Measurements from ENCODE around the gene LCE1B.

Gene LCE1B, protein sequence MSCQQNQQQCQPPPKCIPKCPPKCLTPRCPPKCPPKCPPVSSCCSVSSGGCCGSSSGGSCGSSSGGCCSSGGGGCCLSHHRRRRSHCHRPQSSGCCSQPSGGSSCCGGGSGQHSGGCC

DNA sequence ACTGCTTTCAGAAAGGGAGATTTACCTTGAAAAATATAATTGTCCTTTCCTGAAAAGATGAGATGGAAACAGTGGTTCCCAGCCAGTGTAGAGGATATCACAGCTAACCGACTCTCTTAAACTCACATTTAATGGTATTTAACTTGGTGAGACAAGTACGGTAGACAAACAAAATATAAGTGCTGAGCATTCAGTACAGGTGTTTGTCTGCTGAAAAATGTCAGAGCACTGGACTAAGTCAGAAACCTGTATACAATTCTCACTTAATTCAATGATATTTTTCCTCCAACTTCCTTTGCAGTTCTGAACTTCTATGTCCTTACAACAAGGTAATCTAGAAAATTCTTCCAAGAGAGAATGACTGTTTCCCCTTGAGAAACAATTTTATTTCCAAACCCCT, at the start of gene LCE1B:
TSS of gene LCE1B (plus strand) at position 301 of the 400 bp plus-strand sequence. CDS start 476 bp downstream, outside the sequence.
- no peak for DNase-seq (ENCODE audit: low spot score)

DNA sequence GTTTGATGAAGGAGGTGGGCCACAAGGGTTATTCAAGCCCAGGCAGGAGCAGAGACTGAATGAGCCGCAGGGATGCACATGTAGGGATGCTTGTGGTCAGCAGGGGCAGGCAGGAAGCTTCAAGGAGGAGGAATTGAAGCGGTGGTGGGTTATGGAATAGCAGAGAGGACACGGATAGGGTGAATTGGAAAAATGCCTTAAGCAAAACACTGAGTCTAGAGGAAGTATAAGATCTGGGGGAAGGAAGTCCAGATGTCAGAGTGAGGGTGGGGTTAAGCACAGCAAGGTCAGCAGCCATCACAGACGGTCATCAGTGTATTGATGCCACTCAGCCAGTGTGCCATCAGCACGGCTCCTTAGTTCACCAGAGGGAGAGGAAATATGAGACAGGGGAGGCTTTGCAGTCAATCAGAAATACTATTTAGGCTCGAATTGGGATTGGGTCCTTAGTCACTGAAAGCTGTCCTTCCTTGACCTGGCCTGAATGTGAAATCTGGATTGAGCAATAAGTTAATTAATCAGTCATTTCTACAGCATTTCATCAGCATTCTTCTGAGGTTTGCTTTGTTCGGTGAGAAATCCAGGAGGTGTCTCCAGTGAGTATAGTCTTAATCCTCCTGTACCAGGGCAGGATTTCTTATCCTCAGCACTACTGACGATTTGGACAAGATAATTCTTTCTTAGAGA, 42.8 kb upstream of the LCE1B start:
- DNase-seq (ENCODE audit: low spot score), result no peak

DNA sequence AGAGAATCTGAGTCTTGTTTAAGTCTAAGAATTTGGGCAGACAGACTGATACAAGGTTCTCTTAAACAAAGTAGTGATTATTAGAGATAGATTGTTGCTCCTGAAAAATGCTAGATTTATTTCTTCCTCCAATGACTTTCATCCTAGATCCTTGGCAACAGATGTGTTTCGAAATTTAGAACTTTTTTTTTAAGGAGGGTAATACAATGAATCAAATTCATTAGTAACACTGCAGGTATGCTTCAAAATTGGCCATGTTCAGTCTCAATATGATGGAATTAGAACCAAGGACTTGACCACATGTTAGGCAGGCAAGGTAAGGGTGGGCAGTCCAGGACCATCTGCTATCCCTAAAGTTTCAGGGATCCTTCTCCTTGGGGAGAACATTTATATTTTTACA, 41.4 kb upstream of the LCE1B start:
- DNase-seq (ENCODE audit: low spot score), result no peak

DNA sequence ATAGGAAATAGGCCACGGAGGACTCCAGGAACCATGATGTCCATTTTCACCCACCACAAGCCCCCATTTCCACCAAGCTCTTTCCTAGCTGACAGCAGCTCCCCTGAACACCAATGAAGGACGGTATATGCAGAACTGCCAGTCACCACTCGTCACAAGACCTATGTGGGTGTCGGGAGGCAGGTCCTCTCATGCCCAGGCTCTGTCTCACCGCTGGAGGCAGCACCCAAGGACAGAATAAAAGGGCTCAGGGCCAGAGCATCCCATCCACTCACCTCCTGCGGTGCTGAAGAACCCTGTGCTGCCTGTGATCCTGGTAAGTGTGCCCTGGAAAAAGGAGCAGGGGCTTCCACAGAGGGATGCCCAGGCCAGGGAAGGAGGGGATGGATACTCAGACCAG, 36.9 kb upstream of the LCE1B start, which contains the start of gene LCE1F:
TSS of gene LCE1F (plus strand) at position 266 of the 400 bp plus-strand sequence. CDS start 1,232 bp downstream, outside the sequence.
- no peak for DNase-seq (ENCODE audit: low spot score)

DNA sequence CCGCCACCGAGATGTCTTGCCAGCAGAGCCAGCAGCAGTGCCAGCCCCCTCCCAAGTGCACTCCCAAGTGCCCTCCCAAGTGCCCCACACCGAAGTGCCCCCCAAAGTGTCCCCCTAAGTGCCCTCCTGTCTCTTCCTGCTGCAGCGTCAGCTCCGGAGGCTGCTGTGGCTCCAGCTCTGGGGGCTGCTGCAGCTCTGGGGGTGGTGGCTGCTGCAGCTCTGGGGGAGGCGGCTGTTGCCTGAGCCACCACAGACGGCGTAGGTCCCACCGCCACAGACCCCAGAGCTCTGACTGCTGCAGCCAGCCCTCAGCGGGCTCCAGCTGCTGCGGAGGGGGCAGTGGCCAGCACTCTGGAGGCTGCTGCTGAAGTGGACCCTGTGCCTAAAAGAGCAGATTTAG, 35.4 kb upstream of the LCE1B start:
- DNase-seq (ENCODE audit: low spot score), result no peak

DNA sequence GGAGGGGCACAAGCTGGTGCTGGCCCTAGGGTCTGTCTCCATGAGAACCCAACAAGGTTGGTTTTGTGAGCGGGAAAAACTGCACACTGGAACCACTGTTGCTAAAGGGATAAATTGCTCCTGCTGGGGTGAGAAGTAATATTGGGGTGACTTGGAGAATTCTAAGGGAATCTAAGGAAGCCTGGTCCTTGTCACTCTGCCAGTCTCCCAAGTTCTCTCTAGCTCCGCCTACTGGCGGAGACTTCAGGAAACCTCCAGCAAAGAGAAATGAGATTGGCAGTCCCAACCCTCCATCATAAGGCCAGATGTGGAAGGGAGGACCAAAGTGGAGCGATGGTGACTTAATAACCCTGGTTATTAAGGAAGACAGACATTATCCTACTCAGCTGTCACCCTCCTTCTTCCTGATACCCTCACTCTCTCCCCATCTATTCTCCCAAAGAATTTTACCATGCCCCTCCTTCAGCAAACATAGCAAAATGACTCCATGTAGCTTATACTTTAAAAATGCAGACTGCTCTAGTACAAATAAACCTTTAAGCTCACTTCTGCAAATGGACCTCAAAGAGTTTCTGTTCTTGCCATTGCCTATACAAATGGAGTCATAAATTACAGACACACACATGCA, 34.1 kb upstream of the LCE1B start:
- peak; percentile 51 for DNase-seq (ENCODE audit: low spot score)

DNA sequence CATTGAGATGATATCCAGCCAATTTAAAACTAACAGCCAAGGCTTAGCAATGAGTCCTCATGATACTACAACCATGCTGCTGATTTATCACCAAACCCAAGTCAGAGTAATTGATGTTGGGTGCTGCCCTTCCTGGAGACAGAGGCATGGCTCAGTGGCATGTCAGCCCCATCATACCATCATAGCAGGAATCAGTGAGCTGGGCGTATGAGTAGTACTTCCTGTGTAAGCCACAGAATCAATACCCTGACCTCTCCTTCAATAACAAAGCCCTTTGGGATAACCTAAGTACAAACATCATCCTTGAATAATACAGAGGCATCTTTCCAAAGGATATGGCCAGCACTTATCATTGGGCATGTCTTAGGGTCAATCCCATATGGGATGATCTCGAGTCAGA, 28.7 kb upstream of the LCE1B start:
- DNase-seq (ENCODE audit: low spot score), result no peak

DNA sequence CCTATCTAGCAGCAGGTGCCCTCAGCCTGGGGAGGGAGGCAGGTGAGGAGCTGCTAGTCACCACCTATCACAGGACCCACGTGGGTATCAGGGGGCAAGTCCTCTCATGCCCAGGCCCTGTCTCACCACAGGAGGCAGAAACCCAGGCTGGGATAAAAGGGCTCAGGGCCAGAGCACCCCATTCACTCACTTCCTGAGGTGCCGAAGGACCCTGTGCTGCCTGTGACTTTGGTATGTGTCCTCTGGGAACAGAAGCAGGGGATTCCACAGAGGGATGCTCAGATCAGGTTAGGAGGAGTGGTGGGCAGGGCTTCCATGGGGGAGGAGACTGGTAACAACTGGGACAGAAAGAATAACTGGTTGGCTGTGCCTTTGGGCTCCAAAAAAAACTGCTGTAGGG, 25.7 kb upstream of the LCE1B start, which contains the start of gene LCE1E:
TSS of gene LCE1E (plus strand) at position 181 of the 400 bp plus-strand sequence. CDS start 1,043 bp downstream, outside the sequence.
- no peak for DNase-seq (ENCODE audit: low spot score)

DNA sequence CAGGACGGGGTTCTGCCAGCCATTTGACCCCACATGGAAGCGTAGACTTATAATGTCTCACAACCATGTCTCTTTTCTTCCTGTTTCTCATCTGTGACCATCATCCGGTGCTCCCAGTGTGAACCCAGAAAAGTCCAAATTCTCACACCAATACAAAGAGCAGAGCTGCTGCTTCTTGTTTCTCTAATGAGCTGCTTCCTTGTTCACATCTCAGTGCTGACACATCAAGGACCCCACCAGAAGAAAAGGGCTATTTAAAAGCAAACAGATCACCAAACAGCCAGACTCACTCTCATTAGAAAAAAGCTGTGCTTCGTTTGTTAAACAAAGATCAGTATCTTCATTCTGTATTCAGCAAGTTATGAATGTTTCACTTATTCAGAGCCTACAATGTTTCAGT, 16.1 kb upstream of the LCE1B start:
- DNase-seq (ENCODE audit: low spot score), result no peak

DNA sequence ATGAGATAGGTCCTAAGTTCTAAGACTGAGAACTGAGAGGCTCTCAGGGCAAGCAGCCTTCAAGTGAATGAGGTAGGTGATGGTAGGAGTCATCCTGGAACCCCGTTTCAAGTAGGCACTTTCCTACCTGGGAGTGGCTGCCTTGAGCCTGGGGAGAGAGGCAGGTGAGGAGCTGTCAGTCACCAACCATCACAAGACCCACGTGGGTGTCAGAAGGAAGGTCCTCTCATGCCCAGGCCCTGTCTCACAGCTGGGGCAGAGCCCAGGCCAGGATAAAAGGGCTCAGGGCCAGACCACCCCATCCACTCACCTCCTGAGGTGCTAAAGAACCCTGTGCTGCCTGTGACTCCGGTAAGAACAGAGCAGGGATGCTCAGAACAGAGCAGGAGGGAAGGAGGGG, 15.3 kb upstream of the LCE1B start, which contains the start of gene LCE1D:
TSS of gene LCE1D (plus strand) at position 301 of the 400 bp plus-strand sequence. CDS start 1,074 bp downstream, outside the sequence.
- DNase-seq (ENCODE audit: low spot score), result no peak

DNA sequence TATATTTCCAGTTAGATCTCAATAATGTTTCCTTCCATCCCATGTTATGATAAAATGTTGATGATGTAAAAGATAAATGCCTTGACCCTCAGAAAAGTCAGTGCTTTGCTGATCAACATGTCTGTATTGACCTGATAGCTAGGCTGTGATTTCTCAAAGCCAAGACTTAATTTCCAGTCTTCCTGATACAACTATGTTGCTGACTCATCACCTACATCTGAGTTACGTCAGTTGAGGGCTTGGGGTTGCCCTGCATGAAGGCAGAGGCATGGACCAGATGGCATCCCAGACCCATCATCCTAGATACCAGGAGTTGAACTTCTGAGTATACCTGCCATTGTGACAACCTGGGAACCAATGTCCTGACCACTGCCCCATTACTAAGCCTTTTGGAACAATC, 10.4 kb upstream of the LCE1B start:
- no peak for DNase-seq (ENCODE audit: low spot score)

DNA sequence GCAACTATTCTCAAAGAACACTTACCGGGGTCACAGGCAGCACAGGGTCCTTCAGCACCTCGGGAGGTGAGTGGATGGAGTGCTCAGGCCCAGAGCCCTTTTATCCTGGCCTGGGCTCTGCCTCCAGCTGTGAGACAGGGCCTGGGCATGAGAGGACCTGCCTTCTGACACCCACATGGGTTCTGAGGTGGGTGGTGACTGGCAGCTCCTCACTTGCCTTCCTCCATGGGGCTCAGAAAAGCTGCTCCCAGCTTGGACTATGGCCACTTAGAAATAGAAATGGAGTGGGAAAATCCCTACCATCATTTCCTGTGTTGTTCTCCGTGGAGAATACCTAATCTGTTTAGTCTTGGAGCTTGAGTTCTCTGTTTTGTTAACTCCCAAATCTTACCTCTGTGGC, 5.2 kb upstream of the LCE1B start, which contains the start of gene LCE1C:
TSS of gene LCE1C (minus strand) at position 76 of the 400 bp plus-strand sequence. CDS start 1,173 bp downstream, outside the sequence.
- DNase-seq (ENCODE audit: low spot score), result no peak

DNA sequence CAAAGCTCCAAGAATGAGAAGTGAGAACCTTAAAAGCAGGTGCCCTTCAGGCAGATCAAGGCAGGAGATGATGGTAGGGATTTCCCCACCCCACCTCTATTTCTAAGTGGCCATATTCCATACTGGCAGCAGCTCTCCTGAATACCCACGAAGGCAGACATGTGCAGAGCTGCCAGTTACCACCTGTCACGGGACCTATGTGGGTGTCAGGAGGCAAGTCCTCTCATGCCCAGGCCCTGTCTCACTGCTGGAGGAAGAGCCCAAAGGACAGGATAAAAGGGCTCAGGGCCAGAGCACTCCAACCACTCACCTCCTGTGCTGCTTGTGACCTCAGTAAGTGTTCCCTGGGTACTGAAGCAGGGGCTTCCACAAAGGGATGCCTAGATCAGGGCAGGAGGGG, 721 bp upstream of the LCE1B start:
- no peak for DNase-seq (ENCODE audit: low spot score)

DNA sequence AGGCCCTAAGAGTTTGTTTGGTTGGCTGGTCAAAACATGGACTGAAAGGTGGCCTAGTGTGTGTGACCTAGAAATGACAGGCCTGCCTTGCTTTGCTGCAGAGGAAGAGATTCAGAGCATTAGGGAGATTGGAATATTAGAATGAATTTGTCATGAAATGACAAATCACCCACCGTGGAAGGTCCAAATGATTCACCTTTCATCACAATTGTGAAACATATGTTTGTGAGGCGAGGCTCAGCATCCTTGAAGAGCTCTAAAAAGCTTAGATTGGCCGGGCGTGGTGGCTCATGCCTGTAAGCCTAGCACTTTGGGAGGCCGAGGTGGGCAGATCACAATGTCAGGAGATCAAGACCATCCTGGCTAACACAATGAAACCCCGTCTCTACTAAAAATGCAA, 5.5 kb downstream of the LCE1B start:
- no peak for DNase-seq (ENCODE audit: low spot score)

DNA sequence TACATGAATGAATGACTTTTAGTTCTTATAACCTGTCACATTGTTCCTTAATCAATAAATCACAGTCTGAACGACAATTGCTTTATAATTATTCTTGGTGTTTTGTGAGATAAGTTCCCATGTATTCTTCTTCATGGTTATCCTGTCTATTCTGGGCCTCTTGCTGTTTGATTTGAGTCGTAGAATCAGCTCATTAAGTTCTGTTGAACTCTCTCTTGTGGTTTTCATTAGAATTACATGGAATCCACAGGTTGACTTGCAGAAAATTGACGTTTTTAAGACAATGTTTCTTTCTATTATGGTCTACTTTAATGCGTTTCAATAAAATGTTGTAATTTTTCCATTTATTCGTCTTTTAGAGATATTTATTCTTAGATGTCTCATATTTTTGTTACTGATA, 11.5 kb downstream of the LCE1B start:
- DNase-seq (ENCODE audit: low spot score), result no peak

DNA sequence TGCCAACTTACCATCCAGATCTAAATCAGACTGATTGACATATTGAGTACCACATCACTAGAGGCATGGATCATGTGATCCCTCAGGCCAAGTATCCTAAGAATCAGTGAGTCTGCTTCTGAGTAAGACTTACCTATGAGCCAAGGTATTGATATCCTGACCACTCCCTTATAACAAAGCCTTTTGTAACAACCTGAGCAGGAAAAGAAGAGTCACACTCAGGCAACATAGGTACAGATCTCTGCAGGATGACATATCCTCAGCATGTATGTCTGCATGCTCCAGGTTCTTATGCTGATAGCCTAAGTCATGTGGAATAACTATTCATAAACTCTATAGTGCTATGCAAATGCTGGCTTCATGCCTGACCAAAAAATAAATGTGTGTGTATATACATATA, 13.2 kb downstream of the LCE1B start:
- no peak for DNase-seq (ENCODE audit: low spot score)

DNA sequence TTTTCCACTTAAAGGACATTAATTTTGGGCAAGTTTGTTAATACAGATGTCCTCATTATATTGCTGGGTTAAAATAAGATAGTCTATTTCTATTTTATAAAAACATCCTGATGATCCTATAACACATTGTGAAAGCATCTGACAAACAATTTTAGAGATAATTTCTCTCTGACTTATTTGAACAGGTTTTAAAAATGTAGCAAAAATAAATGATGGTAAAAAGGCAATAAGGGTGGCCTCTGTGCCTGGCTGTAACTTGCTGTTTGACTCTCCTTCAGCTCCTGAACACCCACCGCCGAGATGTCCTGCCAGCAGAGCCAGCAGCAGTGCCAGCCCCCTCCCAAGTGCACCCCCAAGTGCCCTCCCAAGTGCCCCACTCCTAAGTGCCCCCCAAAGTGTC, 15.4 kb downstream of the LCE1B start, which contains the start of gene LCE1A:
TSS of gene LCE1A (plus strand) at position 301 of the 400 bp plus-strand sequence. CDS start at position 301, 0 bp downstream.
- no peak for DNase-seq (ENCODE audit: low spot score)

DNA sequence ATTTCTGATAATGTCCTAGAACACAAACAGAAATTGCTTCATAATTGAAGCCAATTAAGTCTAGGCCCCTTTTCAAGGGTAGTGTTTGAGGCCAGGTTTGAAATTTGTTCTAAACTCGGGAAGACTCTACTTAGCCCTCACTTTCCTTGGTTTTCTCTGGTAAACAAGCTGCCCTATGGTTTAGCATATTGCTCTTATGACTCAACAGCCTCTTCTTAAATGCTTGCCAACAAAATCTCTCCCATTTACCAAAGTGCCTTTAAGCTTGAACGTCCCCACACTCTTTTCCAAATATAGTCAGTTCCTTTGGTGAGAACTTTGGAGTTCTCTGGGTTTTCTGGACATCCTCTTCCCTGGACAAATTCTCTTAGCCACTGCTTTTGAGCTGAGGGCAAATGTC, 25.1 kb downstream of the LCE1B start:
- DNase-seq (ENCODE audit: low spot score), result no peak

DNA sequence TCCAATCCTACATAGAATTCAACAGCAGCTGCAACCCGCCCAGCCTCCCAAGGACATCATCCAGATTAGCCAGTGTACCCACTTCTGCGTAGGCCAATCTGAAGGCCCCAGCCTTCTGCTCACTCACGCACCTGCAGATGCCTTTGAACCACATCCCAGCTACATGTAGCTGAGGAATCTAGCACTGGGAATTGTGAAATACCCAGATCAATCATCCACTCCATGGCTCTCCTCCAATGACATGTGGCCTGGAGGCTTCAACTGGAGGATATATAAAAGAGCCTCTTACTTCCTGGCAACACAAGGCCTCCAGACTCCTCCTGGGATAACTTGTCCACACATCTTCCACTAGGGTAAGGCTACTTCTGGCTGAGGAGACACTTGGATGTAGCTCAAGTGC, 30.8 kb downstream of the LCE1B start, which contains the start of gene LCE6A:
TSS of gene LCE6A (plus strand) at position 301 of the 400 bp plus-strand sequence. CDS start 665 bp downstream, outside the sequence.
- DNase-seq (ENCODE audit: low spot score), result no peak

DNA sequence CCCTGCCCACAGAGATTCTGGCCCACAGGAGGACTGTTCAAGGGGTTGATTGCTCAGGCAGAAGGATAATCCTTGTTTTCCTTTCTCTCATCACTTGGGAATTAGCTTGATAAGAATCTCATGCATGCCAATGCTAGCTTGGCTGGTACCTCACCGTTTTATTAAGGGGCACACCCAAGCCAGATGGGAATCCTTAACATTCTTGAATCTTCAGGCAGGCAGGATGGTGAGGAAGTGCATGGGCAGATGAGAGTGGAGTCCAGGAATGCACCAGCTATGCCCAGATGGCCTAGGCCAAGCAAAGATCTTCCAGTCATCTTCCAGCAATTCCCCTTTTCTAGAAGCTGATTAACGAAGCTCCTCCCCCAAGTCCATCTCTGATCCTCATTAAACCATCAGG, 43.9 kb downstream of the LCE1B start:
- DNase-seq (ENCODE audit: low spot score), result no peak

DNA sequence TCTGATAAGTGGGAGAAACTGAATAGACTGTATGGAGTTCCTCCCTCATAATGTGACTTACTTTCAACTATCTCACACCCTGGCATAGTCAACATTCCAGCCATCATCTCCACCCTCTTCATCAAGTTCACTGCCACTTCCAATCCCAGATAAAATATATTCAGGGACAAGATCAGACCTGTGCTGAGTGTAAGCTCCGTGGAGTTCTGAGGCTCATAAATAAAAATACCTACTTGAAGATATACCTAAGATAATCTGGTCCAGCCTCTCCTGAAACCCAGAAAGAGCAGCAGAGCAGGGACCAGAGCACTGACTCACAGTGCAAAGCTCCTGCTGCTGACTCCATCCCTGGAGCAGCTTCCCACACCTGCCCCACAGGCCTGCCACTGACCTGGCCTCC, 46.3 kb downstream of the LCE1B start:
- DNase-seq (ENCODE audit: low spot score), result no peak

DNA sequence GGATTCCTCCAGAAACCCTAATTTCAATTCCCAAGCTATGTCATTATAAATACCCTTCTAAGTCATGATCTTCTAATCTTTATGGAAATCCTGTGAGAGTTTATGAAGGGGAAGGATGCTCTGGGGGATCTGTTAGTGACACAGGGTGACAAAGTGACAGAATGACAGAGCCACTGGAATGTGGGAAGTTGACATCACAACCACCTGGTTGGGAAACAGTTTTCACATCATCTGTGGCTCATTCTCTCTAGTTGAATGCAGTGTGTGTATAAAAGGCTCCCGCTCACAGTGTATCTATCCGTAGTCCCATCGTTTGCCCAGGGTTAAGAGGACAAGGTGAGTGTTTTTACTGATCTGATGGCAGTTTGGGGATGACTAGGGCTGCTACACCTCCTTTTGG, 47.9 kb downstream of the LCE1B start, which contains the start of gene LCE7A:
TSS of gene LCE7A (plus strand) at position 301 of the 400 bp plus-strand sequence. CDS start 702 bp downstream, outside the sequence.
- DNase-seq (ENCODE audit: low spot score), result no peak

DNA sequence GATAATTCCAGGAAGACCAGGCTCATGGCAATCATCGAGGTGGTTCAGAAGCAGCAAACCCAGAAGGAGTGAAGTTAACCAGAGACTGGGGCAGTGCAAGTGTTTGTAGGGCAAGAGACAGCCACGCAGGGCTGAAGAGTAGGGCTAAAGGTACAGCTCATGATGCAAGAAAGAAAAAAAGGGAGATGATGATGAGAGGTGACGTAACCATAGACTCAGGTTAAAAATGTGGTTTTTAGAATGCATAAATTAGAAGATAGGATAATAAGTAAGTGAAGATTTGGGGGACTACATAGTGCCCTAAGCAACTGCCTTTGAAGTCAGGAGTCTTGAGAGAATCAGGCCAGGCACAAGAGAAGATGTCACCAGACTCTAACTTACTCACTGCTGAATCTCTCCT, 48.4 kb downstream of the LCE1B start:
- DNase-seq (ENCODE audit: low spot score), result no peak

All from AG08396 (cell line).